Measurements from ENCODE around the gene C10orf90.
"Not testable (repeated sequence)": the region's sequence is repeated elsewhere in the genome, so short reads cannot be mapped to it uniquely, and the experiment has no call there.

C10orf90 gene

DNA sequence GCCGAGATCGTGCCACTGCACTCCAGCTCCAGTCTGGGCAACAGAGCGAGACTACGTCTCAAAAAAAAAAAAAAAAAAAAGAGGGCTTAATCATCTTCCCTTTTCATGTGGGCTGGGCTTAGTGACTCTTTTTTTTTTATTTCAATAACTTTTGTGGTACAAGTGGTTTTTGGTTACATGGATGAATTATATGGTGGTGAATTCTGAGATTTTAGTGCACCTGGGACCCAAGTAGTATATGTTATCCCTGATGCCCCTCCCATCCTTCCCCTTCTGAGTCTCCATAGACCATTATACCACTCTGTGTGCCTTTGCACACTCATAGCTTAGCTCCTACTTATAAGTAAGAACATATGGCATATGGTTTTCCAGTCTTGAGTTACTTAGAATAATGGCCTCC is 277.4 kb downstream of the C10orf90 start:
- no peak for DNase-seq (ENCODE audit: low read depth, low spot score)

DNA sequence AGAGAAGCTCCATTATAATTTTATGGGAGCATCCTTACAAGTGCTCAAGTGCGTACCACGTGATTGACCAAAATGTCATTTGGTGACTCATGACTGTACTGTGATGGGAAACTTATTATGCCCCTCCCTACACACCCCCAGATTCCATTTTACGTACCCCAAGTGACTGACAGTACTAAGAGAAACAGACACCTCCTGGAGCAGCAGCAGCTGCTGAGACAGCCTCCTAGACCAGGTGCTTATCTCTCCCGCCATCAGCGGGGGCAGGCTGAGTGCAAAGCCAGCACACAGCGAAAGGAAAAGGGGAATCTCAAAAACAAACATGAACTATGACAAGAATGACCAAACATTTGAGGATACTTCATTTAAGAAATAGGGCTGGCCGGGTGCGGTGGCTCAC is 278.0 kb downstream of the C10orf90 start:
- no peak for DNase-seq (ENCODE audit: low read depth, low spot score)

DNA sequence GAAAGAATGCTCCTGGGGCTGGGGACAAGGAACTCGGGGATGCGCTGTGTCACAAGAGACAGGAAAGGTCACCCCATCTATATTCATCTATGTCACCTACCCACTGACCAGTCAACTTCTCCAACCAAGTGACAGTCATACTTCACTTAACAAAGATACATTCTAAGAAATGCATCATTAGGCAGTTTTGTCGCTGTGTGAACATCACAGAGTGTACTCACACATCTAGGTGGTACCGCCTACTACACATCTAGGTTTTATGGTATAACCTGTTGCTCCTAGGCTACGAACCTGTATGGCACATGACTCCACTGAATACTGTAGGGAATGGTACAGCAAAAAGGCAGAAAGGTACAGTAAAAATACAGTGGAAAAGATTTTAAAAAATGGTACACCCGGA is 278.4 kb downstream of the C10orf90 start:
- DNase-seq (ENCODE audit: low read depth, low spot score) = no peak

DNA sequence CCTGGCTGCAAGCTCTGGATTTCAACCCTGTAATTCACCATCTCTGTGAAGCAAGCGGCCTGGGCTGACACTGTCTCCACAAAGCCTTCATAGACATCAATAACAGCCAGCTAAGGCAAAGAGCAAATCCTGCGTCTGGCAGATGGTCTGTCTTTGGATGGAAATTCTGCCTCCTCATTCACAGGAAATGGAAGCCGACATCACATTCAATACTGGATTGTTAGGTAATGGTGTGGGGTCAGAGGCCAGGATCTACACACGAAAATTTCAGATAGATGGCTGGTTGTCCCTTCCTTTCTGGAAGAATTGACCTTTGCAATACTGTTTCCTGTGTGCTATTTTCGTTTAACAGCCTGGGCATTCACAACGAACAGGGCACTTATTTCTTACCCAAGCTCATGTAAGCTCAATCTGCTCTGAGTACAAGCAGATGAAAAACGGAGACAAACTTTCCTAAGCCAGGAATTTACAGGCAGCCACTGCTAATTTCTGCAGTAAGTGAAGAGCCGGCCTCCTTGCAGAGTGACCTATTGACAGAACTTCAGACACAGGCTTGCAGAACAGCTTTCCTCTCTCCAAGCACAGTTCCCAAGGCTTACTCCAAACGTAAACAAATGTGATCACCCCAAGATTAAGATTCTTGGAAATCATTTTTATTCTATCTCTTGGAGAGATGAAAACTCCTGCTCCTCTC is 279.2 kb downstream of the C10orf90 start:
- no peak for DNase-seq (ENCODE audit: low read depth, low spot score)

DNA sequence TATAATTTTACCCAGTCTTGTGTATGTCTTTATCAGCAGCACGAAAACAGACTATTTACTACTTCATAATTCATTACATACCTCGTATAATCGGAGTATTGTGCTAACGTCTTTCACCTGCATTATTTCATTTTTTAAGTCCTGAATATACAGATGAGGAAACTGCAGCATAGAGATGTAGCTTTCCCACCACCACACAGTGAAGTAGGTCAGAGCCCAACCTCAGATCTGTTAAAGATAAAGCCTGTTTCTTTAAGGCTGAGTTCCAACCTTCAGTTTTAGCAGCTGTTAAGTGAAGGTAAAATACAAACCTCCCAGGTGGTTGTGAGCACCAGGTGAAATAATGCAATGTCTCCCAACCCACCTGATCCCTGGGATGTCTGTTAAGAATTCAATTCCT is 280.2 kb downstream of the C10orf90 start:
- no peak for DNase-seq (ENCODE audit: low read depth, low spot score)

DNA sequence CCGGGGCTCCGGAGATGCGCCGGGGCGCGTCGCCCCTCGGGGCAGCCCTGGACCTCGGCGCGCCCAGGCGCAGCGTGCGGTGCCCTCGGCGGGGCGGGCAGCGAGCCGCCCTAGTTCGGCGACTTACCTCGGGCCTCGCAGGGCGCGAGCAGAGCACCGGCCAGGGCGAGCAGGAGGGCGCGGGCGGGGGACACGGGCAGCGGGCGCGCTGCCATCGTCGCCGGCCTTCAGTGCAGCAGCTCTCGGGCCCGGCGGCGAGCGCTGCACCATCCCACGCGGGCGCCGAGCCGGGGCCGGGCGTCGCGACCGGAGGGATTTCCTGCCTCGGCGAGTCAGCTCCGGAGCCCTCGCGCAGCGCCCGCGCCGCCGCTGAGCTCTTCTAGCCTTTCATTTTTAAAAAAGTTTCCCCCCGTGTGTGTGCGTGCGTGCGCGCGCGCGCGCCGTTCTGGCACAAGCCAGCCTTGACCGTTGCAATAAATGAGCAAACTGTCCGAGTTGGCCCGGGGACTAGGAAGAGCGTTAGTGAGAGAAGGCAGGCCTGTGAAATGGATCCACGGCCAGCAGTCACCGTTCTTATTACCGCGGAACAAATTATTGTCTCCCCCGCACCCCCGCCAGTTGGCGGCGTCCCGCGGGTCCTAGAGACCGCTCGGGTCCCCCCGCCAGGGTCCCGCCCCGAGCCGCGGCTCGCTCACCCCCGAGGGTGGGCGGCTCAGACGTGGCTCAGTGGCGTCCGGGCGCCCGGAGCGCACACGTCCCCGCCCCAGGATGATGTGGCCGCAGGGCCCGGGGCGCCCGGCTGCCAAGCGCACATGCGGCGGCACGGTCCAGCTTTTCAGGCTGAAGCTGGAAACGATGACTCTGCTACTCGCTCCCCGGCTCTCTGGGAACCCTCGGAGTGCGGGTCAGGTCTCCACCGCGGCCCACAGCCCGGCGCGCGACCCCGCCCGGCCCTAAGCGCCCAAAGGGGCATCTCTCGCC is 282.3 kb downstream of the C10orf90 start, which contains the start of gene ADAM12:
Gene ADAM12, minus strand, starts transcription at position 547 of the 981 bp plus-strand sequence. Its CDS starts 332 bp downstream, at position 215.
- DNase-seq (ENCODE audit: low read depth, low spot score) = peak; percentile 45

DNA sequence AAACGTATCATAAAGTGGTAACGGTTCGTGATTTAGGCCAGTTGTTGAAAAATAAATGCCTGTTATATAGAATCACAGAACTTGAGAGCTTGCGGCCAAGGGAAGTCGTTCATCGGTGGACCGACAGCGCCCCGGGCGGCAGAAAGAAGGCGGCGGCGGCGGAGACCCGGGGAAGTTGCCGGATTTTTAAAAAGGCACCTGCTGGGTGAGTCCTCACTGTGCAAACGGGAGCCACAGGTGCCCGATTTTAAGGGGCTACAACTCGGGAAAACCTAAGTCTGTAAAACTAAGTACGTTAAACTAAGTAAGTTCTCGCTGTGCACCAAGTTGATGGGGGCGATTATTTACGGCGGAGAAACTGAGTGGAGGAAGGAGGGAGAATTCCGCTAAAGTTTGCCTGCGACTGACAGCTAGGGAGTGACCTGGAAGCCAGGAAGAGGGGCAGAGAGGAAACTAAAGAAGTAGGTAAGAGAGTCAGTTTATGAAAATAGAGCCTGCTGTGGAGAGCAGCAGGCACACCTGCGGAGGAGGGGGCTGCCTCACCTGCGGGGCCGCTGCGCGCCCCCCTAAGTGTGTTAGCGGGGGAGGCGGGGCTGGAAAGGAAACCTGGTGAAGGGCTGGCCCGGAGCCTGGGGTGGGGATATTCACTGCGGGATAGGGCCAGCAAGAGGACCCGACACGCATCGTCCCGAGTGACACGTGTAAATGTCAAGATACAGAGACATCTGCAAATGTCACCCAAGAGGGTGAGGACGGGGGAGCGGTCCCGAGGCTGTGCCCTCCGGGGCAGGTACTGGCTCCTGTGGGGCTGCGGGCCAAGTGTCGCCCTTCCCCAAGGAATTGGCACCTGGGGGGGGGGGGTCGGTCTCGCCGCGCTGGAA is 283.2 kb downstream of the C10orf90 start:
- DNase-seq (ENCODE audit: low read depth, low spot score) = peak; percentile 82

DNA sequence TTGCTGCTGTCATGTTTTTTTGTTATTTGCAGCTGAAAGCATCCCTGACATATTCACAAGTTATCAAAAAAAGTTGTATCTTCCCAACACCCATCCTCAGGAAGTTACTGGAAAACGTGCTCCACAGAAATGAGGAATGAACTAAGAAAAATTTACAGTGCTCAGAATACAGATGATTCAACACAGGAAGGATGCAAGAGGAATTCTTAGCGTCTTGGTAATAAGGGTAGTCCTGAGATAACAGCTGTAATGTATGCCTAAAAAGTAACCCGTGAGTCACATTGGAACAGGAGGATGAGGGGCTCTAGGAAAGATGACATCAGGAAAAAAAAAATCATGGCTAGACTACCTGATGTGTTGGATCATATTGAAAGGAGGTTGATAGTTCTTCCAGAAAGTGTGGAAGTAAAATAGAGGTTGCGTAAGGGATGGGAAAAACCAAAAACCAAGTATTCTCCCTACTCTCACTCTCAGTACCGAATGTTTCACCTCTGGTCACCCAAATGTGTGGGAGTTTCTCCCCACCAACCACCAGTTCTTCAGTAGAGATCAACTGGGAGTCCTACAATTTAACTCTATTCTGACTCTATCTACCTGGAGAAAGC is 286.1 kb downstream of the C10orf90 start:
- DNase-seq (ENCODE audit: low read depth, low spot score) = no peak

DNA sequence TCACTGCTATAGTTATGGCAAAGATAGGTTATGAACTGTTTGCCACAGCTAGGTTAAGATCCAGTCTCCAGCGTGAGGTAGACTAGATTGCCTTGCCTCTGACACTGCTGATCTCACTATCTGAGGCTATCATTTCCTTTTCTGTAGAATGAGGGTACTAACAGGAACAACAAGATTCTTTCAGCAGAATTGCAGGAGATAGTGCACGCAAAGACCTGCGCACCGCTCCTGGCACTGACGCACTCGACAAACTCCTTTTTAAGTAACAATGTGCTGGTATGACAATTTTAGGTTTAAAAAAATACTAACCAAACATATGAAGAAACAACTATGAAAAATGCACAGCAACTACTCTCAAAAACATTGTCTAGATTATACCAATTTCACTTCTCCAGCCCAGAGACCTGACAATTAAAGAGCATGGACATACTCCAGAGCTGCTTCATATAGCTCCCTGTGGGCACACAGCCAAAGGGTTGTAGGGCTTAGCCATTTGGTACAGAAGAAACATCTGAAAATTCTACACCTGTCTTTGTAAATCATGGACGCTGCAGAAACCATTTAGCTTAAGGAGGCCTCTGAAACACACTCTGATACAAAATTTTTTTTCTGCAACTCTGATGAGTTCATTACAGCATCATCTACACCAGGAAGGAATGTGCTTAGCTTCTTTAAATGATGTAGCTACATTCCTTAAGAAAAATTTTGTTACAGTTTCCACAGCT is 290.0 kb downstream of the C10orf90 start:
- no peak for DNase-seq (ENCODE audit: low read depth, low spot score)

DNA sequence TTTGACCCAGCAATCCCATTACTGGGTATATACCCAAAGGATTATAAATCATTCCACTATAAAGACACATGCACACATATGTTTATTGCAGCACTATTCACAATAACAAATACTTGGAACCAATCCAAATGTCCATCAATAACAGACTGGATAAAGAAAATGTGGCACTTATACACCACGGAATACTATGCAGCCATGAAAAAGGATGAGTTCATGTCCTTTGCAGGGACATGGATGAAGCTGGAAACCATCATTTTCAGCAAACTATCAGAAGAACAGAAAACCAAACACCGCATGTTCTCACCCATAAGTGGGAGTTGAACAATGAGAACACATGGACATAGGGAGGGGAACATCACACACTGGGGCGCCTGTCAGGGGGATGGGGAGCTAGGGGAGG is 291.3 kb downstream of the C10orf90 start:
- not testable (repeated sequence) for DNase-seq (ENCODE audit: low read depth, low spot score)

DNA sequence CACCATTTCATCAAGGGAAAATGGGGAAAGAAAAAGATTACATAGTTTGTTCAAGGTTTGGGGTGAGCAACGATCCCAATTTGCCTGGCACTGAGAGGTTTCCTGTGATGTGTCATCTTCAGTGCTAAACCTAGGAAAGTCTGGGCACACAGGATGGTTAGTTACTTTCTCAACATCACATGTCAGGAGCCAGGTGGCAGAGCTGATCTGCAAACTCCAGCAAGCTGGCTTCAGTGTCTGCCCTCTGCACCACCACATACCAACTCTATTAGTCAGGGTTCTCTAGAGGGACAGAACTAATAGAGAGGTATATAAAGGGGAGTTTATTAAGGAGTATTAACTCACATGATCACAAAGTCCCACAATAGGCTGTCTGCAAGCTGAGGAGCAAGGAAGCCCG is 293.5 kb downstream of the C10orf90 start:
- no peak for DNase-seq (ENCODE audit: low read depth, low spot score)

DNA sequence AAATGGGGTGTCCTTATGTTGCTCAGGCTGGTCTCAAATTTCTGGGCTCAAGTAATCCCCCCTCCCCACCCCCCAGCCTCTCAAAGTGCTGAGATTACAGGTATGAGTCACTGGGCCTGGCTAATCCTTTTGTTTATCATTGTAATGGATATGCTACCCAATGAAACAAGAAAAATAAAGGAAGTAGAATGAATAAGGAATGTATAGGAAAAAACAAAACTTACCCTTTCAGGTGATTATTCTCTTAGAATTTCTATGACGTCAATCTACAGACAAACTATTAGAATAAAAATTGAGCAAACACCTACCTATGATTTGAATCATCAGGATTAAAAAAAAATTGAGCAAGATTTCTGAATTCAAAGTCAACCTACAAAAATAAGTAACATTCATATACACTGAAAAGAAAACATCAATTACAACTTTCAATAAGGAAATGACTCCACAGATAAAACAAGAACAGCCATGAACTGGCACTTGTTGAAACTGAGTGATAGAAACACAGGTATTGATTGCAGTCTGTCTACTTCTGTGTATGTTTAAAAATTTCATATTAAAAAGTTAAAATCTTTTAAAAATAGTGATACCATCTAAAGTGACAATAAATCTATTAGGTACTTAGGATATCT is 294.5 kb downstream of the C10orf90 start:
- no peak for DNase-seq (ENCODE audit: low read depth, low spot score)

DNA sequence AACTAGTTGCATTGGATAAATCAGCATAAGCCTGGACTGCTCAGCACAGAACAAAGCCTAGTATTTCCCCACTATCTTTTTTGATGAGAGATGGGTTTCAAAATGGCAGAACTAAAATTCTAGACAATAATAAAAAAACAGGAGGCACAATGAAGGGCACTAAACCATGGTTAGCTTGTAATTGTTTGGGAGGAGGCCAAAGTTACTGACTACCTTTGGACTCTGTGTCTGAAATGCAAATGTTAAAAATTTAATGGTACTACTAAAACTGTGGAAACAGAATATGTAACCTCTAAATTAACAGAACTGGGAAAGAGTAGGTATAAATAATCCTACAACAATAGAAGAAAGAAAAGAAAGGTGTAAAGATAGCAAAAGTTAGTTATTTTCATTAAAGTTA is 295.2 kb downstream of the C10orf90 start:
- no peak for DNase-seq (ENCODE audit: low read depth, low spot score)

Data from ELF-1 (cell line).